HL-60 (cell line): Measurements from ENCODE around the gene MDM4.
A peak's percentile ranks its signal among the peaks of the same experiment; 100 is the strongest.

Experiments
- GABPA ChIP-seq: IDR thresholded peaks from 2 replicates; pipeline ENCODE4 v1.6.1; 2012; ENCODE audit warnings: low read depth
- POLR2AphosphoS5 ChIP-seq: IDR thresholded peaks from 2 replicates; pipeline ENCODE4 v1.6.1; 2012; ENCODE audit warnings: low read depth
- SPI1 ChIP-seq: IDR thresholded peaks from 2 replicates; pipeline ENCODE4 v1.6.1; 2012; ENCODE audit warnings: low read depth, mild to moderate bottlenecking, borderline replicate concordance
- TF ChIP-seq, protein P1 (sequence below): IDR thresholded peaks from one replicate; pipeline ENCODE4 v1.5.1; 2011; ENCODE audit warnings: low read length, control low read depth, inconsistent platforms; ENCODE audit not compliant: insufficient read depth
- TF ChIP-seq, protein P2 (sequence below): IDR thresholded peaks from 2 replicates; pipeline ENCODE4 v1.6.1; 2012; ENCODE audit warnings: low read depth; ENCODE audit not compliant: insufficient replicate concordance

DNA sequence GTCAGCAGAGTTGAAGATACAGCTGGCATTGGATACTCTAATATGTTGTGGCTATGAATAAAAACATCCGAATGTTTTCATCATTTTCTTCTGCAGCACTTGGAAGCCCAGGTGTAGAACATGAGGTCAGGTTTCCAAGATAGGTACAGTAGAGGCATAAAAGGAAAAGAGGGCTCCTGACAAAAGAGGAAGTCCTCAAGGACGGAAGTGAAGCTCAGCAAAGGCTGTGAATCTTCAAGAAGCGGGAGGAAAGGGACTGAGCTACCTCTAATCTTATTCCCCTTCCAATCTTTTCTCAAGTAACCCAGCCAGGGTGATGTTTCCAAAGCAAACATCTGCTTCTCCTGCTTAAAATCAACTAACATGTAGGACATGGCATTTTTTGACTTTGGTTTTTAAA lies 17.2 kb upstream of the MDM4 start:
- TF ChIP-seq POLR2AphosphoS5 = no peak
- TF ChIP-seq, protein P1, sequence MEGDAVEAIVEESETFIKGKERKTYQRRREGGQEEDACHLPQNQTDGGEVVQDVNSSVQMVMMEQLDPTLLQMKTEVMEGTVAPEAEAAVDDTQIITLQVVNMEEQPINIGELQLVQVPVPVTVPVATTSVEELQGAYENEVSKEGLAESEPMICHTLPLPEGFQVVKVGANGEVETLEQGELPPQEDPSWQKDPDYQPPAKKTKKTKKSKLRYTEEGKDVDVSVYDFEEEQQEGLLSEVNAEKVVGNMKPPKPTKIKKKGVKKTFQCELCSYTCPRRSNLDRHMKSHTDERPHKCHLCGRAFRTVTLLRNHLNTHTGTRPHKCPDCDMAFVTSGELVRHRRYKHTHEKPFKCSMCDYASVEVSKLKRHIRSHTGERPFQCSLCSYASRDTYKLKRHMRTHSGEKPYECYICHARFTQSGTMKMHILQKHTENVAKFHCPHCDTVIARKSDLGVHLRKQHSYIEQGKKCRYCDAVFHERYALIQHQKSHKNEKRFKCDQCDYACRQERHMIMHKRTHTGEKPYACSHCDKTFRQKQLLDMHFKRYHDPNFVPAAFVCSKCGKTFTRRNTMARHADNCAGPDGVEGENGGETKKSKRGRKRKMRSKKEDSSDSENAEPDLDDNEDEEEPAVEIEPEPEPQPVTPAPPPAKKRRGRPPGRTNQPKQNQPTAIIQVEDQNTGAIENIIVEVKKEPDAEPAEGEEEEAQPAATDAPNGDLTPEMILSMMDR = no peak
- peak; percentile 99 for TF ChIP-seq SPI1
- TF ChIP-seq, protein P2, sequence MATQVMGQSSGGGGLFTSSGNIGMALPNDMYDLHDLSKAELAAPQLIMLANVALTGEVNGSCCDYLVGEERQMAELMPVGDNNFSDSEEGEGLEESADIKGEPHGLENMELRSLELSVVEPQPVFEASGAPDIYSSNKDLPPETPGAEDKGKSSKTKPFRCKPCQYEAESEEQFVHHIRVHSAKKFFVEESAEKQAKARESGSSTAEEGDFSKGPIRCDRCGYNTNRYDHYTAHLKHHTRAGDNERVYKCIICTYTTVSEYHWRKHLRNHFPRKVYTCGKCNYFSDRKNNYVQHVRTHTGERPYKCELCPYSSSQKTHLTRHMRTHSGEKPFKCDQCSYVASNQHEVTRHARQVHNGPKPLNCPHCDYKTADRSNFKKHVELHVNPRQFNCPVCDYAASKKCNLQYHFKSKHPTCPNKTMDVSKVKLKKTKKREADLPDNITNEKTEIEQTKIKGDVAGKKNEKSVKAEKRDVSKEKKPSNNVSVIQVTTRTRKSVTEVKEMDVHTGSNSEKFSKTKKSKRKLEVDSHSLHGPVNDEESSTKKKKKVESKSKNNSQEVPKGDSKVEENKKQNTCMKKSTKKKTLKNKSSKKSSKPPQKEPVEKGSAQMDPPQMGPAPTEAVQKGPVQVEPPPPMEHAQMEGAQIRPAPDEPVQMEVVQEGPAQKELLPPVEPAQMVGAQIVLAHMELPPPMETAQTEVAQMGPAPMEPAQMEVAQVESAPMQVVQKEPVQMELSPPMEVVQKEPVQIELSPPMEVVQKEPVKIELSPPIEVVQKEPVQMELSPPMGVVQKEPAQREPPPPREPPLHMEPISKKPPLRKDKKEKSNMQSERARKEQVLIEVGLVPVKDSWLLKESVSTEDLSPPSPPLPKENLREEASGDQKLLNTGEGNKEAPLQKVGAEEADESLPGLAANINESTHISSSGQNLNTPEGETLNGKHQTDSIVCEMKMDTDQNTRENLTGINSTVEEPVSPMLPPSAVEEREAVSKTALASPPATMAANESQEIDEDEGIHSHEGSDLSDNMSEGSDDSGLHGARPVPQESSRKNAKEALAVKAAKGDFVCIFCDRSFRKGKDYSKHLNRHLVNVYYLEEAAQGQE = no peak
- no peak for TF ChIP-seq GABPA
